ENCODE measurements around the gene MSL2. TPM values are rescaled to one million over a fixed set of nuclear protein-coding genes. Genes with fewer than 3 reads are reported as not detected.
"Not testable (repeated sequence)": the region's sequence is repeated elsewhere in the genome, so short reads cannot be mapped to it uniquely, and the experiment has no call there.

Gene MSL2
- total and polyA plus RNA-seq, 2 of the 4 experiments (the other 2 are of a cell fraction), result 7.1 to 13.6 TPM

GRCh38 chr3:136192831-136193230, 3.3 kb downstream of the MSL2 start:
- no peak overlapping the region for H2AK5ac ChIP-seq (ENCODE audit: low read depth, low read length)
- H3K18ac ChIP-seq (ENCODE audit: low read depth, low read length), result no peak overlapping the region
- TF ChIP-seq POLR2A (IDR thresholded peaks at IDR 0.05; ENCODE audit: low read depth, low read length), result no peak
- no peak for TF ChIP-seq NFE2L2 (IDR thresholded peaks at IDR 0.05; ENCODE audit: low read depth, low read length)
- TF ChIP-seq SMC3 (IDR thresholded peaks at IDR 0.05; ENCODE audit: low read depth, low read length), result no peak
- TF ChIP-seq MXI1 (IDR thresholded peaks at IDR 0.05; ENCODE audit: borderline replicate concordance, low read depth, low read length), result no peak
- H3K27ac ChIP-seq (ENCODE audit: insufficient read depth, low read length), result no peak overlapping the region
- no peak overlapping the region for H3K4ac ChIP-seq (ENCODE audit: low read depth, low read length)
- no peak overlapping the region for H2BK120ac ChIP-seq (ENCODE audit: low read depth, low read length)
- BruUV-seq (replicated peaks), result no TSS peak
- H4K91ac ChIP-seq (ENCODE audit: insufficient read depth, low read depth, low read length), result no peak overlapping the region
- no peak overlapping the region for H2AFZ ChIP-seq (replicated peaks; ENCODE audit: low read length, poor library complexity)
- H2AK9ac ChIP-seq (replicated peaks; ENCODE audit: low read depth, low read length, poor library complexity), result no peak overlapping the region
- H3K56ac ChIP-seq (ENCODE audit: extremely low read depth, insufficient read depth, low read length), result no peak overlapping the region
- no peak overlapping the region; the same call in 1 of the 2 replicates for H3K23ac ChIP-seq (ENCODE audit: low read depth, low read length)
- H3K4me2 ChIP-seq (ENCODE audit: low read depth, low read length), result peak overlapping the region; percentile 98
- CTCF ChIA-PET, result interaction anchor here (0.7 to 1.2 kb wide), 2 partner anchors 106 to 560 kb away, joined by 3 to 4 read pairs; partner anchors contain the start of gene STAG1
- no peaks in the 10 kb centered on the region for H3K27me3 ChIP-seq (ENCODE audit: control insufficient read depth, insufficient read depth, low read length)
- peaks cover 77% of the 10 kb centered on the region for H4K20me1 ChIP-seq (ENCODE audit: insufficient read depth, low read length)
- H2BK15ac ChIP-seq (ENCODE audit: low read depth, low read length), result no peak overlapping the region
- no peaks in the 10 kb centered on the region for H3K9me3 ChIP-seq (ENCODE audit: control insufficient read depth, insufficient read depth, low read length)
- POLR2A ChIA-PET (ENCODE audit: unreplicated experiment), result interaction anchor here (0.6 kb wide), 1 partner anchor 108 kb away, joined by 4 read pairs; no protein-coding TSS in a partner anchor
- H3K14ac ChIP-seq (replicated peaks; ENCODE audit: low read depth, low read length), result no peak overlapping the region
- dilution Hi-C loops (cut with HindIII; ENCODE audit: low sequenced_read_pairs, unreplicated experiment) (no loop called here), in situ Hi-C loops (cut with MboI; ENCODE audit: low sequenced_read_pairs) (no loop called here), intact Hi-C loops (cut with micrococcal nuclease) (no loop called here)
- DNase-seq (no peak), ATAC-seq (ENCODE audit: low read depth) (no peak)
- no peaks in the 10 kb centered on the region for H3K36me3 ChIP-seq (ENCODE audit: control insufficient read depth, insufficient read depth, low read length)
- peak overlapping the region; percentile 97 for H3K4me3 ChIP-seq (ENCODE audit: insufficient read depth, low read depth, low read length)
- H3K9ac ChIP-seq (ENCODE audit: low read depth, low read length), result peak overlapping the region; percentile 86; the same call in 1 of the 2 replicates
- no CpG with 5 or more reads among the region's 2 CpGs for WGBS, 2 experiments (ENCODE audit: extremely low coverage in 2 of 2, insufficient read length in 1 of 2)
- no peak overlapping the region for H4K5ac ChIP-seq (ENCODE audit: low read depth, low read length)
- H2BK5ac ChIP-seq (ENCODE audit: low read depth, low read length, poor library complexity, severe bottlenecking), result peak overlapping the region; percentile 98
- peaks cover 0 to 15% of the 10 kb centered on the region in 2 experiments; a peak in 1 of 4 replicates for H3K79me1 ChIP-seq (ENCODE audit: low read depth in 1 of 2, low read length in 2 of 2)
- H2BK20ac ChIP-seq (ENCODE audit: low read depth, low read length), result no peak overlapping the region
- no peak overlapping the region for H4K8ac ChIP-seq (ENCODE audit: low read depth in 2 of 2, low read length in 2 of 2)
- H3K9me1 ChIP-seq (ENCODE audit: insufficient read depth, low read length), result peaks cover 16% of the 10 kb centered on the region
- peaks cover 9% of the 10 kb centered on the region for H3K4me1 ChIP-seq (ENCODE audit: control insufficient read depth, insufficient read depth, low read length)

- intact Hi-C loops (cut with micrococcal nuclease); H4K91ac ChIP-seq (ENCODE audit: insufficient read depth, low read depth, low read length); BruUV-seq (replicated peaks); H2AK5ac ChIP-seq (ENCODE audit: low read depth, low read length); H4K8ac ChIP-seq (ENCODE audit: low read depth in 2 of 2, low read length in 2 of 2); H3K56ac ChIP-seq (ENCODE audit: extremely low read depth, insufficient read depth, low read length); POLR2A ChIA-PET (ENCODE audit: unreplicated experiment); ATAC-seq (ENCODE audit: low read depth); H3K9me3 ChIP-seq (ENCODE audit: control insufficient read depth, insufficient read depth, low read length); CTCF ChIA-PET; H3K27me3 ChIP-seq (ENCODE audit: control insufficient read depth, insufficient read depth, low read length); H4K5ac ChIP-seq (ENCODE audit: low read depth, low read length); H2BK15ac ChIP-seq (ENCODE audit: low read depth, low read length); dilution Hi-C loops (cut with HindIII; ENCODE audit: low sequenced_read_pairs, unreplicated experiment); H3K23ac ChIP-seq (ENCODE audit: low read depth, low read length); H2AK9ac ChIP-seq (replicated peaks; ENCODE audit: low read depth, low read length, poor library complexity); H3K4ac ChIP-seq (ENCODE audit: low read depth, low read length); H3K14ac ChIP-seq (replicated peaks; ENCODE audit: low read depth, low read length); H3K36me3 ChIP-seq (ENCODE audit: control insufficient read depth, insufficient read depth, low read length); H2BK120ac ChIP-seq (ENCODE audit: low read depth, low read length); H2AFZ ChIP-seq (replicated peaks; ENCODE audit: low read length, poor library complexity); H3K27ac ChIP-seq (ENCODE audit: insufficient read depth, low read length); H2BK5ac ChIP-seq (ENCODE audit: low read depth, low read length, poor library complexity, severe bottlenecking); DNase-seq; H3K4me1 ChIP-seq (ENCODE audit: control insufficient read depth, insufficient read depth, low read length); H3K9ac ChIP-seq (ENCODE audit: low read depth, low read length); in situ Hi-C loops (cut with MboI; ENCODE audit: low sequenced_read_pairs); H2BK20ac ChIP-seq (ENCODE audit: low read depth, low read length); H3K18ac ChIP-seq (ENCODE audit: low read depth, low read length): not testable (repeated sequence)
- H3K4me3 ChIP-seq (ENCODE audit: insufficient read depth, low read depth, low read length), result 0 out of 2 replicates have a peak overlapping the region, but pooled peaks have one; percentile 2
- peaks cover 0 to 15% of the 10 kb centered on the region in 2 experiments; a peak in 1 of 4 replicates for H3K79me1 ChIP-seq (ENCODE audit: low read depth in 1 of 2, low read length in 2 of 2)
- H4K20me1 ChIP-seq (ENCODE audit: insufficient read depth, low read length), result peaks cover 84% of the 10 kb centered on the region
- peaks cover 16% of the 10 kb centered on the region for H3K9me1 ChIP-seq (ENCODE audit: insufficient read depth, low read length)
- WGBS, 2 experiments (ENCODE audit: extremely low coverage in 2 of 2, insufficient read length in 1 of 2), result 70% methylated on average over 2 of the region's 6 CpGs; no CpG with 5 or more reads in 1 of the 2 experiments
- peak overlapping the region; percentile 52 for H3K4me2 ChIP-seq (ENCODE audit: low read depth, low read length)
Measured at GRCh38 chr3:136192195-136192594, 3.9 kb downstream of the MSL2 start.

Data from IMR-90 (cell line).